GM12878 (cell line): ENCODE measurements around the gene PPOX. TPM values are rescaled to one million over a fixed set of nuclear protein-coding genes. Genes with fewer than 3 reads are reported as not detected.

Experiments
- BHLHE40 ChIP-seq, 2 experiments: fragments of 450-650 bp in 1 of 2; IDR thresholded peaks; 2 replicates each; pipeline ENCODE4 v1.6.1; 2011 to 2017; ENCODE audit warnings: low read depth in 2 of 2, borderline replicate concordance in 1 of 2, improper control_type of control experiment in 1 of 2, low read length in 1 of 2, mild to moderate bottlenecking in 1 of 2
- CBFB ChIP-seq: IDR thresholded peaks from 2 replicates; pipeline ENCODE4 v1.6.1; 2016; ENCODE audit warnings: antibody characterized with exemption, low read depth
- CBX5 ChIP-seq: sonication (generic); IDR thresholded peaks from 2 replicates; pipeline ENCODE4 v1.6.1; 2016; ENCODE audit warnings: low read depth, moderate library complexity, mild to moderate bottlenecking, inconsistent platforms
- CHD2 ChIP-seq: IDR thresholded peaks from 2 replicates; pipeline ENCODE4 v1.6.1; 2011; ENCODE audit warnings: low read depth, low read length, improper control_type of control experiment, borderline replicate concordance
- CHD4 ChIP-seq: fragments of 200-600 bp; sonication (generic); IDR thresholded peaks from 2 replicates; pipeline ENCODE4 v1.6.1; 2016; ENCODE audit warnings: mild to moderate bottlenecking
- DPF2 ChIP-seq: fragments of 450-650 bp; IDR thresholded peaks from 2 replicates; pipeline ENCODE4 v1.6.1; 2017; ENCODE audit warnings: mild to moderate bottlenecking
- IKZF1 ChIP-seq: fragments of 450-650 bp; conservative IDR thresholded peaks from 2 replicates; pipeline ENCODE4 v1.6.1; 2017; ENCODE audit warnings: antibody characterized with exemption, mild to moderate bottlenecking
- IRF3 ChIP-seq: fragments of 450-650 bp; IDR thresholded peaks from 2 replicates; pipeline ENCODE4 v1.6.1; 2014; ENCODE audit warnings: mild to moderate bottlenecking
- MAX ChIP-seq: IDR thresholded peaks from 2 replicates; pipeline ENCODE4 v1.6.1; 2012; ENCODE audit warnings: low read depth, low read length, improper control_type of control experiment
- NBN ChIP-seq: fragments of 450-650 bp; IDR thresholded peaks from 2 replicates; pipeline ENCODE4 v1.6.1; 2016
- NFIC ChIP-seq: IDR thresholded peaks from 2 replicates; pipeline ENCODE4 v1.6.1; 2012; ENCODE audit warnings: low read depth, mild to moderate bottlenecking, inconsistent platforms, low read length, moderate library complexity
- PBX3 ChIP-seq: IDR thresholded peaks from 2 replicates; pipeline ENCODE4 v1.6.1; 2011; ENCODE audit warnings: mild to moderate bottlenecking, low read depth, low read length, moderate library complexity; ENCODE audit not compliant: insufficient replicate concordance
- PML ChIP-seq: IDR thresholded peaks from 2 replicates; pipeline ENCODE4 v1.6.1; 2012; ENCODE audit warnings: low read length, inconsistent platforms
- POLR2AphosphoS2 ChIP-seq: IDR thresholded peaks from 2 replicates; pipeline ENCODE4 v1.6.1; 2011; ENCODE audit warnings: low read depth, mild to moderate bottlenecking, low read length, improper control_type of control experiment, moderate library complexity
- POLR2AphosphoS5 ChIP-seq: IDR thresholded peaks from 2 replicates; pipeline ENCODE4 v1.6.1; 2011; ENCODE audit warnings: mild to moderate bottlenecking, low read length, inconsistent platforms
- POU2F2 ChIP-seq: IDR thresholded peaks from 3 replicates; pipeline ENCODE4 v1.6.1; 2011; ENCODE audit warnings: low read depth, mild to moderate bottlenecking, low read length, borderline replicate concordance
- RELA ChIP-seq: fragments of 450-650 bp; IDR thresholded peaks from 2 replicates; pipeline ENCODE4 v1.8.0; 2014; ENCODE audit warnings: borderline replicate concordance; ENCODE audit not compliant: partially characterized antibody
- RUNX3 ChIP-seq: IDR thresholded peaks from 2 replicates; pipeline ENCODE4 v1.6.1; 2012; ENCODE audit warnings: low read length, inconsistent platforms
- SIN3A ChIP-seq: IDR thresholded peaks from 2 replicates; pipeline ENCODE4 v1.6.1; 2012; ENCODE audit warnings: low read depth, low read length, improper control_type of control experiment
- STAT1 ChIP-seq: fragments of 450-650 bp; conservative IDR thresholded peaks from 2 replicates; pipeline ENCODE4 v1.6.1; 2014; ENCODE audit warnings: antibody characterized with exemption, mild to moderate bottlenecking
- STAT3 ChIP-seq: IDR thresholded peaks from 2 replicates; pipeline ENCODE4 v1.6.1; 2011; ENCODE audit warnings: low read depth, low read length, improper control_type of control experiment
- TAF1 ChIP-seq: IDR thresholded peaks from 2 replicates; pipeline ENCODE4 v1.6.1; 2011; ENCODE audit warnings: mild to moderate bottlenecking, low read depth, low read length, borderline replicate concordance
- YY1 ChIP-seq: IDR thresholded peaks from 2 replicates; pipeline ENCODE4 v1.6.1; 2011; ENCODE audit warnings: low read depth, mild to moderate bottlenecking, low read length
- ZNF592 ChIP-seq: fragments of 450-650 bp; IDR thresholded peaks from 2 replicates; pipeline ENCODE4 v1.6.1; 2017; ENCODE audit warnings: mild to moderate bottlenecking, moderate library complexity
- ZZZ3 ChIP-seq: IDR thresholded peaks from 2 replicates; pipeline ENCODE4 v1.6.1; 2011; ENCODE audit warnings: low read depth; ENCODE audit not compliant: control insufficient read depth, insufficient read length
- polyA plus RNA-seq, 11 experiments: library from polyadenylated mRNA; depleted of rRNA in 4 of 11; unstranded in 6 of 11; stranded (reverse) in 5 of 11; fragments of >200 nt; fragmentation: Nextera tagmentation in 4 of 11; fragmentation: Illumina TruSeq in 1 of 11; extraction: Ambion mirVana in 4 of 11; extraction: Trizol in 1 of 11; gene quantifications; 1 replicate in 1 of 11; 2 replicates in 10 of 11; pipeline versions ENCODE4 v1.2.1 to v1.2.3, GENCODE V29; 2011 to 2016; ENCODE audit warnings: inconsistent platforms in 2 of 11, missing spikeins in 2 of 11, low read depth in 1 of 11
- total RNA-seq, 4 experiments: library from RNA; depleted of rRNA in 3 of 4; stranded (reverse); fragments of >200 nt in 3 of 4; fragmentation: Illumina TruSeq in 1 of 4; extraction: Trizol in 1 of 4; gene quantifications; 2 replicates each; pipeline versions ENCODE4 v1.2.1 to v1.2.3, GENCODE V29; 2013 to 2021

The PPOX gene
- total and polyA plus RNA-seq, 10 of the 15 experiments (the other 5 are each of a cell fraction or from before 2014, with no cell fraction given) = 8.9 to 31.5 (median 20.3) TPM

GRCh38 chr1:161159087-161159912 lies 6.9 kb upstream of the PPOX start, which contains the start of gene USP21 (continued):
- TF ChIP-seq PBX3 (no peak), CHD4 (no peak), CBX5 (no peak), IRF3 (no peak), TAF1 (peak; percentile 98), BHLHE40 (IDR thresholded peaks at IDR 0.05; ENCODE audit: borderline replicate concordance in 1 of 2, low read depth in 2 of 2, low read length in 1 of 2) (0 out of 4 replicates have a peak, but pooled peaks of 1 of the 2 experiments have one; percentile 8), MAX (no peak), NFIC (no peak), PML (no peak; the same call in 1 of the 2 replicates), IKZF1 (peak; percentile 99), POLR2AphosphoS5 (peak; percentile 66), ZNF592 (no peak), RUNX3 (0 out of 2 replicates have a peak, but pooled peaks have one; percentile 23), STAT3 (no peak), CHD2 (0 out of 2 replicates have a peak, but pooled peaks have one; percentile 44), CBFB (0 out of 2 replicates have a peak, but pooled peaks have one; percentile 53), POLR2AphosphoS2 (peak; percentile 51; the same call in 1 of the 2 replicates), RELA (peak; percentile 57), ZZZ3 (no peak), STAT1 (no peak), YY1 (peak; percentile 99), NBN (no peak), POU2F2 (0 out of 3 replicates have a peak, but pooled peaks have one; percentile 3), DPF2 (peak; percentile 26; the same call in 1 of the 2 replicates), SIN3A (peak; percentile 53; the same call in 1 of the 2 replicates)
